IMR-90 (cell line): ENCODE data around the gene LIMCH1. TPM values are rescaled to one million over a fixed set of nuclear protein-coding genes. Genes with fewer than 3 reads are reported as not detected.

ENCODE experiments used
- ATAC-seq: fragments of 200-7000 bp; cut with Tn5 transposase; 2 replicates; pipeline ENCODE4 v1.9.1; 2020; ENCODE audit warnings: low read depth, mild to moderate bottlenecking, moderate library complexity
- BruUV-seq: library from RNA; stranded (reverse); fragments of 400-500 nt; replicated peaks from 2 replicates; lab custom pipeline; 2021; lab: Mats Ljungman, UMichigan
- CTCF ChIA-PET: fragments of 300-600 bp; formaldehyde crosslinking; extraction: SDS; loops from one replicate; lab custom pipeline; 2021; ENCODE audit warnings: antibody characterized with exemption; lab: Yijun Ruan, JAX
- POLR2A ChIA-PET: fragments of 300-600 bp; sonication (Branson Sonifier 250); formaldehyde crosslinking; loops from one replicate; lab custom pipeline; 2022; ENCODE audit warnings: antibody characterized with exemption; ENCODE audit not compliant: unreplicated experiment; lab: Charles Lee
- DNase-seq: peaks from one replicate; pipeline ENCODE4 v3.0.0; 2013
- H2AFZ ChIP-seq: replicated peaks from 2 replicates; pipeline ENCODE3; 2013; ENCODE audit warnings: low read length, mild to moderate bottlenecking; ENCODE audit not compliant: poor library complexity
- H2AK5ac ChIP-seq: 2 replicates; pipeline ENCODE4 v1.6.1; 2013; ENCODE audit warnings: low read depth, low read length, inconsistent platforms
- H2AK9ac ChIP-seq: replicated peaks from 2 replicates; pipeline ENCODE3; 2013; ENCODE audit warnings: mild to moderate bottlenecking, low read depth, low read length, moderate library complexity; ENCODE audit not compliant: poor library complexity
- H2BK120ac ChIP-seq: 2 replicates; pipeline ENCODE4 v1.6.1; 2013; ENCODE audit warnings: low read depth, low read length, inconsistent platforms
- H2BK15ac ChIP-seq: 3 replicates; pipeline ENCODE4 v1.6.1; 2013; ENCODE audit warnings: low read depth, low read length, inconsistent platforms
- H2BK20ac ChIP-seq: 2 replicates; pipeline ENCODE4 v1.6.1; 2013; ENCODE audit warnings: low read depth, mild to moderate bottlenecking, inconsistent platforms, low read length, moderate library complexity
- H2BK5ac ChIP-seq: 2 replicates; pipeline ENCODE4 v1.6.1; 2013; ENCODE audit warnings: mild to moderate bottlenecking, low read depth, low read length, inconsistent platforms; ENCODE audit not compliant: poor library complexity, severe bottlenecking
- H3K14ac ChIP-seq: replicated peaks from 2 replicates; pipeline ENCODE4 v1.6.1; 2013; ENCODE audit warnings: low read depth, low read length, inconsistent platforms
- H3K18ac ChIP-seq: 2 replicates; pipeline ENCODE4 v1.6.1; 2013; ENCODE audit warnings: low read depth, low read length, control low read depth
- H3K23ac ChIP-seq: 2 replicates; pipeline ENCODE4 v1.6.1; 2013; ENCODE audit warnings: low read depth, low read length, inconsistent platforms
- H3K27ac ChIP-seq: 2 replicates; pipeline ENCODE4 v1.5.1; 2013; ENCODE audit warnings: mild to moderate bottlenecking, control low read depth, low read length; ENCODE audit not compliant: insufficient read depth
- H3K27me3 ChIP-seq: 2 replicates; pipeline ENCODE4 v1.6.1; 2013; ENCODE audit warnings: low read length; ENCODE audit not compliant: control insufficient read depth, insufficient read depth
- H3K36me3 ChIP-seq: 2 replicates; pipeline ENCODE4 v1.6.1; 2013; ENCODE audit warnings: low read length, mixed read lengths; ENCODE audit not compliant: control insufficient read depth, insufficient read depth
- H3K4ac ChIP-seq: 2 replicates; pipeline ENCODE4 v1.6.1; 2013; ENCODE audit warnings: low read depth, low read length, inconsistent platforms
- H3K4me1 ChIP-seq: 2 replicates; pipeline ENCODE4 v1.6.1; 2013; ENCODE audit warnings: low read length, mixed read lengths; ENCODE audit not compliant: control insufficient read depth, insufficient read depth
- H3K4me2 ChIP-seq: 2 replicates; pipeline ENCODE4 v1.6.1; 2013; ENCODE audit warnings: low read depth, mild to moderate bottlenecking, control low read depth, low read length, moderate library complexity
- H3K4me3 ChIP-seq: 2 replicates; pipeline ENCODE4 v1.5.1; 2013; ENCODE audit warnings: low read depth, mild to moderate bottlenecking, control low read depth, low read length, moderate library complexity; ENCODE audit not compliant: insufficient read depth
- H3K56ac ChIP-seq: 2 replicates; pipeline ENCODE4 v1.6.1; 2013; ENCODE audit warnings: low read length, inconsistent platforms; ENCODE audit not compliant: insufficient read depth; ENCODE audit errors: extremely low read depth
- H3K79me1 ChIP-seq, 2 experiments: 2 replicates each; pipeline ENCODE4 v1.6.1; 2013; ENCODE audit warnings: low read length in 2 of 2, inconsistent platforms in 1 of 2, low read depth in 1 of 2
- H3K9ac ChIP-seq: 2 replicates; pipeline ENCODE4 v1.6.1; 2013; ENCODE audit warnings: low read depth, low read length, control low read depth
- H3K9me1 ChIP-seq: 2 replicates; pipeline ENCODE4 v1.6.1; 2013; ENCODE audit warnings: low read length, inconsistent platforms; ENCODE audit not compliant: insufficient read depth
- H3K9me3 ChIP-seq: 2 replicates; pipeline ENCODE4 v1.6.1; 2013; ENCODE audit warnings: low read length; ENCODE audit not compliant: control insufficient read depth, insufficient read depth
- H4K20me1 ChIP-seq: 2 replicates; pipeline ENCODE4 v1.6.1; 2013; ENCODE audit warnings: low read length, inconsistent platforms; ENCODE audit not compliant: insufficient read depth
- H4K5ac ChIP-seq: 2 replicates; pipeline ENCODE4 v1.6.1; 2013; ENCODE audit warnings: mild to moderate bottlenecking, low read depth, low read length, control low read depth
- H4K8ac ChIP-seq, 2 experiments: 2 replicates each; pipeline ENCODE4 v1.6.1; 2013; ENCODE audit warnings: low read depth in 2 of 2, low read length in 2 of 2, control low read depth in 1 of 2, inconsistent platforms in 1 of 2
- H4K91ac ChIP-seq: 2 replicates; pipeline ENCODE4 v1.6.1; 2013; ENCODE audit warnings: low read depth, low read length, inconsistent platforms; ENCODE audit not compliant: insufficient read depth
- BHLHE40 ChIP-seq: fragments of 150-350 bp; IDR thresholded peaks from 2 replicates; pipeline ENCODE4 v1.6.1; 2016; ENCODE audit warnings: mild to moderate bottlenecking, low read depth, low read length
- CEBPB ChIP-seq: IDR thresholded peaks from 2 replicates; pipeline ENCODE4 v1.6.1; 2012; ENCODE audit warnings: low read depth, low read length, improper control_type of control experiment
- CHD1 ChIP-seq: IDR thresholded peaks from 2 replicates; pipeline ENCODE4 v1.6.1; 2012; ENCODE audit warnings: low read depth, low read length, improper control_type of control experiment
- CTCF ChIP-seq: conservative IDR thresholded peaks from 2 replicates; pipeline ENCODE4 v1.5.1; 2012; ENCODE audit warnings: mild to moderate bottlenecking, low read depth, low read length, improper control_type of control experiment
- ELK1 ChIP-seq: fragments of 150-350 bp; IDR thresholded peaks from 2 replicates; pipeline ENCODE4 v1.6.1; 2016; ENCODE audit warnings: low read depth, mild to moderate bottlenecking, low read length, moderate library complexity, borderline replicate concordance
- FOS ChIP-seq: fragments of 150-350 bp; IDR thresholded peaks from 2 replicates; pipeline ENCODE4 v1.6.1; 2016; ENCODE audit warnings: low read depth, low read length
- MAFK ChIP-seq: IDR thresholded peaks from 2 replicates; pipeline ENCODE4 v1.6.1; 2012; ENCODE audit warnings: low read depth, low read length, improper control_type of control experiment
- MAZ ChIP-seq: IDR thresholded peaks from 2 replicates; pipeline ENCODE4 v1.6.1; 2012; ENCODE audit warnings: low read depth, mild to moderate bottlenecking, low read length, improper control_type of control experiment, moderate library complexity, borderline replicate concordance
- MXI1 ChIP-seq: IDR thresholded peaks from 2 replicates; pipeline ENCODE4 v1.6.1; 2012; ENCODE audit warnings: low read depth, mild to moderate bottlenecking, low read length, moderate library complexity, borderline replicate concordance
- NFE2L2 ChIP-seq: fragments of 150-350 bp; IDR thresholded peaks from 2 replicates; pipeline ENCODE4 v1.6.1; 2016; ENCODE audit warnings: low read depth, mild to moderate bottlenecking, low read length
- POLR2A ChIP-seq: IDR thresholded peaks from 2 replicates; pipeline ENCODE4 v1.6.1; 2012; ENCODE audit warnings: mild to moderate bottlenecking, low read depth, low read length
- RAD21 ChIP-seq: IDR thresholded peaks from 2 replicates; pipeline ENCODE4 v1.6.1; 2012; ENCODE audit warnings: low read length, improper control_type of control experiment
- RCOR1 ChIP-seq: IDR thresholded peaks from 2 replicates; pipeline ENCODE4 v1.6.1; 2012; ENCODE audit warnings: mild to moderate bottlenecking, low read length, improper control_type of control experiment; ENCODE audit not compliant: insufficient replicate concordance
- RFX5 ChIP-seq: IDR thresholded peaks from 2 replicates; pipeline ENCODE4 v1.8.0; 2012; ENCODE audit warnings: low read depth, mild to moderate bottlenecking, low read length, moderate library complexity
- SMC3 ChIP-seq: fragments of 150-350 bp; IDR thresholded peaks from 2 replicates; pipeline ENCODE4 v1.6.1; 2016; ENCODE audit warnings: low read depth, mild to moderate bottlenecking, antibody characterized with exemption, low read length, moderate library complexity
- USF2 ChIP-seq: fragments of 150-350 bp; IDR thresholded peaks from 2 replicates; pipeline ENCODE4 v1.6.1; 2017; ENCODE audit warnings: mild to moderate bottlenecking, antibody characterized with exemption, low read length, low read depth
- WGBS, 2 experiments: methylation state at CpG; one replicate each; pipeline versions ENCODE4 v1.1.5 to v1.1.7; 2013; ENCODE audit warnings: missing lambda C conversion rate in 2 of 2; ENCODE audit not compliant: insufficient read length in 1 of 2; ENCODE audit errors: extremely low coverage in 2 of 2; 5-methylcytosine and 5-hydroxymethylcytosine counted together
- dilution Hi-C: fragments of 300-500 bp; cut with HindIII; formaldehyde crosslinking; loops from one replicate; pipeline ENCODE4 v1.14.3; 2018; ENCODE audit warnings: low sequenced_read_pairs; ENCODE audit not compliant: unreplicated experiment
- in situ Hi-C: fragments of 300-500 bp; cut with MboI; formaldehyde crosslinking; loops from 3 replicates; pipeline ENCODE4 v1.14.3; 2019; ENCODE audit warnings: low sequenced_read_pairs, inconsistent platforms, mixed read lengths
- intact Hi-C: fragments of 100-400 bp; cut with micrococcal nuclease; formaldehyde crosslinking; loops from 2 replicates; pipeline ENCODE4 v1.10.0; 2022
- polyA plus RNA-seq, 3 experiments: library from polyadenylated mRNA; depleted of rRNA; stranded (reverse); fragments of >200 nt; gene quantifications; 2 replicates each; pipeline ENCODE4 v1.2.3, GENCODE V29; 2012; ENCODE audit warnings: low replicate concordance in 1 of 3
- total RNA-seq: library from RNA; depleted of rRNA; stranded (reverse); fragments of >200 nt; gene quantifications from 2 replicates; pipeline ENCODE4 v1.2.3, GENCODE V29; 2012

LIMCH1 gene
- total and polyA plus RNA-seq, 2 of the 4 experiments (the other 2 are of a cell fraction), result 0.89 to 2.9 TPM

- ATAC-seq, result no peak
- POLR2A ChIA-PET, result no interaction called here
Observed at GRCh38 chr4:41540687-41541086, 2.7 kb downstream of the LIMCH1 start.

More at GRCh38 chr4:41540687-41541086, 2.7 kb downstream of the LIMCH1 start:
- Histone ChIP-seq H3K4me3 (no peak overlapping the region), H3K4ac (no peak overlapping the region), H3K9me3 (no peaks in the 10 kb centered on the region), H3K36me3 (no peaks in the 10 kb centered on the region), H2AK5ac (no peak overlapping the region), H3K18ac (no peak overlapping the region), H4K8ac (no peak overlapping the region), H3K4me2 (no peak overlapping the region), H3K27me3 (no peaks in the 10 kb centered on the region; the same call in 1 of the 2 replicates), H4K20me1 (no peaks in the 10 kb centered on the region), H3K9ac (no peak overlapping the region), H3K14ac (no peak overlapping the region), H2AFZ (no peak overlapping the region), H3K9me1 (no peaks in the 10 kb centered on the region), H3K27ac (no peak overlapping the region), H2BK120ac (no peak overlapping the region), H4K5ac (no peak overlapping the region), H3K23ac (no peak overlapping the region), H3K79me1 (no peaks in the 10 kb centered on the region), H3K4me1 (no peaks in the 10 kb centered on the region), H3K56ac (no peak overlapping the region), H4K91ac (no peak overlapping the region), H2AK9ac (no peak overlapping the region), H2BK15ac (no peak overlapping the region), H2BK20ac (no peak overlapping the region), H2BK5ac (no peak overlapping the region)
- in situ Hi-C loops (no loop called here), intact Hi-C loops (no loop called here), dilution Hi-C loops (no loop called here)
- TF ChIP-seq POLR2A (no peak), RAD21 (no peak), CHD1 (no peak), RFX5 (no peak), MAZ (no peak), BHLHE40 (no peak), FOS (no peak), CEBPB (no peak), NFE2L2 (no peak), MAFK (no peak), USF2 (no peak), MXI1 (no peak), CTCF (no peak), SMC3 (no peak), ELK1 (no peak), RCOR1 (no peak)
- CTCF ChIA-PET, result no interaction called here
- no peak for DNase-seq
- WGBS, 2 experiments, result 76% methylated on average over 2 of the region's 5 CpGs; no CpG with 5 or more reads in 1 of the 2 experiments
- no TSS peak for BruUV-seq
